Activated CD8-positive, alpha-beta memory T cell treated with anti-CD3 and anti-CD28 coated beads, Interleukin-2, amount 10 ng/mL, durations not matched to agents 7 days and 5 days (primary cell): ENCODE data around the gene SSU72. TPM values are rescaled to one million over a fixed set of nuclear protein-coding genes. Genes with fewer than 3 reads are reported as not detected.

ENCODE experiments used
- ATAC-seq: fragments of 150-1000 bp; cut with Tn5 transposase; one replicate; pipeline ENCODE4 v1.10.0; 2021; ENCODE audit warnings: moderate library complexity
- CTCF ChIA-PET: fragments of 350-600 bp; sonication (Branson Sonifier 250); formaldehyde crosslinking; loops from one replicate; lab custom pipeline; 2021; ENCODE audit warnings: antibody characterized with exemption; lab: Charles Lee
- DNase-seq: peaks from one replicate; pipeline ENCODE4 v3.0.0-alpha.2; 2020
- H3K27ac Mint-ChIP-seq: one replicate; pipeline ENCODE4 v1.8.0; 2021; ENCODE audit warnings: mild to moderate bottlenecking, mixed read lengths
- H3K27me3 Mint-ChIP-seq: one replicate; pipeline ENCODE4 v1.8.0; 2021; ENCODE audit warnings: mixed read lengths
- H3K36me3 Mint-ChIP-seq: one replicate; pipeline ENCODE4 v1.8.0; 2021; ENCODE audit warnings: mild to moderate bottlenecking, mixed read lengths
- H3K4me1 Mint-ChIP-seq: one replicate; pipeline ENCODE4 v1.8.0; 2021; ENCODE audit warnings: mixed read lengths
- H3K4me3 Mint-ChIP-seq: one replicate; pipeline ENCODE4 v1.8.0; 2021; ENCODE audit warnings: mild to moderate bottlenecking, moderate library complexity, mixed read lengths
- H3K9me3 Mint-ChIP-seq: one replicate; pipeline ENCODE4 v1.8.0; 2022; ENCODE audit warnings: low read depth, mixed read lengths
- total RNA-seq, 2 experiments: library from RNA; stranded (reverse); gene quantifications; one replicate each; pipeline ENCODE4 v1.2.3, GENCODE V29; 2021

The SSU72 gene
- total RNA-seq, 2 experiments from 2014 or later: 114 to 132 TPM

- CTCF ChIA-PET: interaction anchor here (1.4 kb wide), 1 partner anchor 26 kb away, joined by 4 read pairs; no protein-coding TSS in a partner anchor
- no peak for ATAC-seq
- H3K36me3 Mint-ChIP-seq: peaks cover 7% of the 10 kb centered on the region
These were observed 30.1 kb downstream of the SSU72 start for GRCh38 chr1:1544544-1544943.

GRCh38 chr1:1543706-1544099 is 31.0 kb downstream of the SSU72 start:
- no peak for ATAC-seq
- Mint-ChIP-seq H3K4me1 (no peaks in the 10 kb centered on the region), H3K9me3 (no peaks in the 10 kb centered on the region)

More at GRCh38 chr1:1544544-1544943, 30.1 kb downstream of the SSU72 start:
- no peak overlapping the region for H3K4me3 Mint-ChIP-seq
- DNase-seq: no peak
- H3K27me3 Mint-ChIP-seq: no peaks in the 10 kb centered on the region
- H3K9me3 Mint-ChIP-seq: no peaks in the 10 kb centered on the region
- no peaks in the 10 kb centered on the region for H3K4me1 Mint-ChIP-seq
- no peak overlapping the region for H3K27ac Mint-ChIP-seq

GRCh38 chr1:1542766-1543705 is 31.6 kb downstream of the SSU72 start:
- Mint-ChIP-seq H3K4me1 (no peaks in the 10 kb centered on the region), H3K27me3 (no peaks in the 10 kb centered on the region), H3K9me3 (no peaks in the 10 kb centered on the region), H3K27ac (no peak overlapping the region), H3K4me3 (no peak overlapping the region), H3K36me3 (peaks cover 7% of the 10 kb centered on the region)
- CTCF ChIA-PET: no interaction called here
- ATAC-seq (no peak), DNase-seq (no peak)

More at GRCh38 chr1:1543706-1544099, 31.0 kb downstream of the SSU72 start:
- no peaks in the 10 kb centered on the region for H3K27me3 Mint-ChIP-seq
- H3K4me3 Mint-ChIP-seq: no peak overlapping the region
- H3K36me3 Mint-ChIP-seq: peaks cover 7% of the 10 kb centered on the region
- DNase-seq: no peak
- no peak overlapping the region for H3K27ac Mint-ChIP-seq
- CTCF ChIA-PET: no interaction called here

- H3K27ac Mint-ChIP-seq: no peak overlapping the region
These were observed 32.5 kb downstream of the SSU72 start for GRCh38 chr1:1541956-1542765.

GRCh38 chr1:1540818-1541628 is 33.6 kb downstream of the SSU72 start:
- H3K27ac Mint-ChIP-seq: no peak overlapping the region
- ATAC-seq (no peak), DNase-seq (no peak)
- H3K36me3 Mint-ChIP-seq: peaks cover 5% of the 10 kb centered on the region
- no peaks in the 10 kb centered on the region for H3K27me3 Mint-ChIP-seq
- no peaks in the 10 kb centered on the region for H3K9me3 Mint-ChIP-seq
- CTCF ChIA-PET: no interaction called here
- no peak overlapping the region for H3K4me3 Mint-ChIP-seq
- no peaks in the 10 kb centered on the region for H3K4me1 Mint-ChIP-seq

More at GRCh38 chr1:1541956-1542765, 32.5 kb downstream of the SSU72 start:
- Mint-ChIP-seq H3K27me3 (no peaks in the 10 kb centered on the region), H3K36me3 (peaks cover 5% of the 10 kb centered on the region), H3K4me1 (no peaks in the 10 kb centered on the region), H3K9me3 (no peaks in the 10 kb centered on the region), H3K4me3 (no peak overlapping the region)
- CTCF ChIA-PET: no interaction called here
- DNase-seq: no peak
- ATAC-seq: no peak

- CTCF ChIA-PET: no interaction called here
- ATAC-seq (peak; percentile 50), DNase-seq (peak; percentile 55)
- H3K4me1 Mint-ChIP-seq: no peaks in the 10 kb centered on the region
- no peaks in the 10 kb centered on the region for H3K9me3 Mint-ChIP-seq
- peaks cover 5% of the 10 kb centered on the region for H3K36me3 Mint-ChIP-seq
- no peak within 1 kb of the TSS for H3K4me3 Mint-ChIP-seq
- H3K27ac Mint-ChIP-seq: no peak within 1 kb of the TSS
- H3K27me3 Mint-ChIP-seq: no peaks in the 10 kb centered on the region
These were observed 34.4 kb downstream of the SSU72 start, which contains the start of gene TMEM240 for GRCh38 chr1:1540090-1540817. TMEM240 (minus strand) TSS chr1:1540624; CDS start chr1:1540346, 278 bp downstream.

GRCh38 chr1:1539310-1540089 is 35.2 kb downstream of the SSU72 start:
- Mint-ChIP-seq H3K9me3 (no peaks in the 10 kb centered on the region), H3K27ac (no peak overlapping the region), H3K4me1 (no peaks in the 10 kb centered on the region), H3K27me3 (no peaks in the 10 kb centered on the region), H3K36me3 (peaks cover 5% of the 10 kb centered on the region), H3K4me3 (no peak overlapping the region)
- ATAC-seq (no peak), DNase-seq (no peak)
- CTCF ChIA-PET: no interaction called here

GRCh38 chr1:1538989-1539309 is 35.7 kb downstream of the SSU72 start:
- no peak overlapping the region for H3K27ac Mint-ChIP-seq
- H3K36me3 Mint-ChIP-seq: peaks cover 5% of the 10 kb centered on the region
- H3K4me1 Mint-ChIP-seq: no peaks in the 10 kb centered on the region
- ATAC-seq (no peak), DNase-seq (no peak)
- no peaks in the 10 kb centered on the region for H3K9me3 Mint-ChIP-seq
- H3K27me3 Mint-ChIP-seq: no peaks in the 10 kb centered on the region
- CTCF ChIA-PET: interaction anchor here (0.7 kb wide), 1 partner anchor 34 kb away, joined by 4 read pairs; no protein-coding TSS in a partner anchor
- no peak overlapping the region for H3K4me3 Mint-ChIP-seq

GRCh38 chr1:1538334-1538733 is 36.3 kb downstream of the SSU72 start:
- peaks cover 5% of the 10 kb centered on the region for H3K36me3 Mint-ChIP-seq
- CTCF ChIA-PET: interaction anchor here (0.7 kb wide), 1 partner anchor 34 kb away, joined by 4 read pairs; no protein-coding TSS in a partner anchor
- no peaks in the 10 kb centered on the region for H3K27me3 Mint-ChIP-seq
- no peak overlapping the region for H3K27ac Mint-ChIP-seq
- H3K9me3 Mint-ChIP-seq: no peaks in the 10 kb centered on the region
- H3K4me3 Mint-ChIP-seq: no peak overlapping the region
- no peak for ATAC-seq
- H3K4me1 Mint-ChIP-seq: no peaks in the 10 kb centered on the region
- no peak for DNase-seq

- H3K36me3 Mint-ChIP-seq: peaks cover 6% of the 10 kb centered on the region
- H3K4me3 Mint-ChIP-seq: no peak overlapping the region
- CTCF ChIA-PET: no interaction called here
- H3K4me1 Mint-ChIP-seq: no peaks in the 10 kb centered on the region
- DNase-seq (no peak), ATAC-seq (no peak)
- no peak overlapping the region for H3K27ac Mint-ChIP-seq
- no peaks in the 10 kb centered on the region for H3K27me3 Mint-ChIP-seq
- no peaks in the 10 kb centered on the region for H3K9me3 Mint-ChIP-seq
These were observed 36.9 kb downstream of the SSU72 start for GRCh38 chr1:1537626-1538250.

GRCh38 chr1:1536938-1537546 is 37.6 kb downstream of the SSU72 start:
- DNase-seq: no peak
- ATAC-seq: no peak
- no peak overlapping the region for H3K27ac Mint-ChIP-seq
- peaks cover 8% of the 10 kb centered on the region for H3K36me3 Mint-ChIP-seq
- H3K9me3 Mint-ChIP-seq: peaks cover 2% of the 10 kb centered on the region
- H3K27me3 Mint-ChIP-seq: no peaks in the 10 kb centered on the region
- no peaks in the 10 kb centered on the region for H3K4me1 Mint-ChIP-seq
- H3K4me3 Mint-ChIP-seq: no peak overlapping the region
- CTCF ChIA-PET: no interaction called here
